Measurements from ENCODE around the gene MED27.

DNA sequence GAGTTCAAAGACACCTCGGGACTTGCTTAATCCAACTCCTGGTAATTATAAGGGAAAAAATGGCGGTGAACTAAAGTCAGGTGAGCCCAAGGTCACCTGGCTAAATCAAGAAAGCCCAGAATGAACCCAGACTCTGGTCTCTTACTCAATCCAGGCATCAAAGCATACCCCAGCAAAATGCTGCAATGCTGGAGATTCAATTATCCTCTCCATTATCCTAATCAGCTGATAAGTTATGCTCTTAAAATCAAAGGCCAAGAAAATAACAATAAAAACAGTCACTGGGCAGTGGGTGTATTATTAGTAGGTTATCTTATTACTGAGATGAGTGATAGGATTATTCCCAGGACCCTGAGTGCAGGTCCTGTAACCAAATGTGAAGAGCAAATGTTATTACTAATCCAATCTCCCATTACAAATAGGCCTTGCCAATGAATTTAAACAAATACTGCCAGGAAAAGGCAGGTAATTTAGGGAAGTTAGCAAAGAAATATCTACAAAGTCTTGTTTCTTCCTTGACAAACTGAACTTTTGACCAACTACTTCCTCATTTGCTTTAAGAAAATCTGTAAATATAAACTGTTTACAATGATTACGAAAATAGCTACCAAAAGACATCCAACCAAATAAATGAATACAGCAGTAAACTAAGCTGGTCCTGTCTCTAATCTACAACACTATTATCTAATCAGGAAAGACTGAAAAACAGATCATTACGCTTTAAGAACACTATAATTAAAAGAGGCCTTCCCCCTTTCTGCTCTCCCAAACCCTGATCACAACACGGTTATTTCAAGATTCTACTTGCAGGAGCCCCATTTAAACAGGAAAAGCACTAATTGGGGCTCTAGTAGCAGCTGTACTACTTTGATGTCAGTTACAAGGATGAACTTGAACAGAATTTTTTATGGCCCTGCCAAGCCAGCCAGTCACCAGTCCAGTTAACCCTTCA, 103.2 kb downstream of the MED27 start:
- TF ChIP-seq MYC (CRISPR knock-in tag; IDR thresholded peaks at IDR 0.05; ENCODE audit: borderline replicate concordance) (no peak), PHF8 (CRISPR knock-in tag; IDR thresholded peaks at IDR 0.05) (no peak), ZSCAN30 (CRISPR knock-in tag; IDR thresholded peaks at IDR 0.05) (no peak), RXRA (CRISPR knock-in tag; IDR thresholded peaks at IDR 0.05) (no peak), ZNF547 (CRISPR knock-in tag; IDR thresholded peaks at IDR 0.05) (no peak), YY1 (IDR thresholded peaks at IDR 0.05; ENCODE audit: insufficient read depth, insufficient replicate concordance, low read depth, low read length) (no peak), POLR2AphosphoS5 (IDR thresholded peaks at IDR 0.05; ENCODE audit: low read depth, low read length) (no peak), SRF (IDR thresholded peaks at IDR 0.05; ENCODE audit: low read depth, low read length) (no peak), ZBTB44 (CRISPR knock-in tag; IDR thresholded peaks at IDR 0.05) (no peak)
